PC-9 (cell line): ENCODE results near the gene SLC27A6. TPM values are rescaled to one million over a fixed set of nuclear protein-coding genes. Genes with fewer than 3 reads are reported as not detected.

Experiments used
- BruUV-seq: library from RNA; stranded (reverse); fragments of 400-500 nt; replicated peaks from 2 replicates; lab custom pipeline; 2021; lab: Mats Ljungman, UMichigan
- CTCF ChIA-PET: fragments of 300-600 bp; sonication (Branson Sonifier 250); formaldehyde crosslinking; loops from one replicate; lab custom pipeline; 2022; ENCODE audit warnings: antibody characterized with exemption; lab: Charles Lee
- POLR2A ChIA-PET: fragments of 300-600 bp; sonication (Branson Sonifier 250); formaldehyde crosslinking; loops from one replicate; lab custom pipeline; 2022; ENCODE audit warnings: antibody characterized with exemption; ENCODE audit not compliant: unreplicated experiment; lab: Charles Lee
- DNase-seq, 2 experiments: peaks; one replicate each; pipeline versions ENCODE4 v3.0.0 to v3.0.0-alpha.2; 2015 to 2022; ENCODE audit warnings: mixed read lengths in 1 of 2
- H2AFZ ChIP-seq: fragments of 200-600 bp; sonication (generic); 2 replicates; pipeline ENCODE4 v1.8.1; 2017; ENCODE audit warnings: antibody characterized with exemption
- H3F3A ChIP-seq: fragments of 200-600 bp; sonication (generic); 2 replicates; pipeline ENCODE4 v1.8.1; 2017; ENCODE audit warnings: antibody characterized with exemption, mild to moderate bottlenecking, low read depth; ENCODE audit not compliant: insufficient read depth
- H3K27ac ChIP-seq: fragments of 200-600 bp; sonication (generic); 2 replicates; pipeline ENCODE4 v1.6.1; 2016; ENCODE audit warnings: mixed run types
- H3K27me3 ChIP-seq: fragments of 200-600 bp; sonication (generic); 2 replicates; pipeline ENCODE4 v1.6.1; 2016; ENCODE audit warnings: low read depth, mixed run types; ENCODE audit not compliant: insufficient read depth
- H3K36me3 ChIP-seq: fragments of 200-600 bp; sonication (generic); 2 replicates; pipeline ENCODE4 v1.6.1; 2016; ENCODE audit warnings: low read depth, mixed run types
- H3K4me1 ChIP-seq: fragments of 200-600 bp; sonication (generic); replicated peaks from 2 replicates; pipeline ENCODE4 v1.6.1; 2016; ENCODE audit warnings: mixed run types; ENCODE audit not compliant: insufficient read depth
- H3K4me2 ChIP-seq: fragments of 200-600 bp; sonication (generic); 2 replicates; pipeline ENCODE4 v1.6.1; 2017; ENCODE audit warnings: mixed run types
- H3K4me3 ChIP-seq: fragments of 200-600 bp; sonication (generic); 2 replicates; pipeline ENCODE4 v1.6.1; 2016; ENCODE audit warnings: mixed run types
- H3K79me2 ChIP-seq: fragments of 200-600 bp; sonication (generic); 2 replicates; pipeline ENCODE4 v1.6.1; 2017; ENCODE audit warnings: low read depth, mixed run types
- H3K9me2 ChIP-seq: fragments of 200-600 bp; sonication (generic); 2 replicates; pipeline ENCODE4 v1.8.1; 2017; ENCODE audit warnings: mild to moderate bottlenecking; ENCODE audit not compliant: insufficient read depth
- H3K9me3 ChIP-seq: fragments of 200-600 bp; sonication (generic); 2 replicates; pipeline ENCODE4 v1.8.1; 2016; ENCODE audit warnings: low read depth; ENCODE audit not compliant: insufficient read depth
- H4K20me1 ChIP-seq: fragments of 200-600 bp; sonication (generic); 2 replicates; pipeline ENCODE4 v1.8.1; 2017; ENCODE audit not compliant: insufficient read depth
- CTCF ChIP-seq: fragments of 200-600 bp; sonication (generic); conservative IDR thresholded peaks from 2 replicates; pipeline ENCODE4 v1.6.1; 2017; ENCODE audit warnings: mixed run types, antibody characterized with exemption, mild to moderate bottlenecking, moderate library complexity
- EZH2 ChIP-seq: fragments of 200-600 bp; sonication (generic); IDR thresholded peaks from 2 replicates; pipeline ENCODE4 v1.8.0; 2017; ENCODE audit warnings: antibody characterized with exemption, low read depth
- intact Hi-C: fragments of 100-400 bp; cut with micrococcal nuclease; formaldehyde crosslinking; loops from one replicate; pipeline ENCODE4 v1.10.0; 2022; ENCODE audit not compliant: unreplicated experiment
- total RNA-seq: library from RNA; stranded (reverse); gene quantifications from 2 replicates; pipeline ENCODE4 v1.2.3, GENCODE V29; 2021

SLC27A6 gene
- total RNA-seq, 1 experiment from 2014 or later = not detected

GRCh38 chr5:129079496-129079895 is 114.2 kb downstream of the SLC27A6 start:
- no peaks in the 10 kb centered on the region for H3K79me2 ChIP-seq
- H3K4me2 ChIP-seq = no peak overlapping the region
- intact Hi-C loops = no loop called here
- H3K27ac ChIP-seq = no peak overlapping the region
- DNase-seq = no peak
- H2AFZ ChIP-seq = no peak overlapping the region
- no peaks in the 10 kb centered on the region for H4K20me1 ChIP-seq
- no peaks in the 10 kb centered on the region for H3K4me1 ChIP-seq
- H3K27me3 ChIP-seq = no peaks in the 10 kb centered on the region
- CTCF ChIA-PET = no interaction called here
- H3K9me2 ChIP-seq = no peaks in the 10 kb centered on the region
- H3F3A ChIP-seq = no peaks in the 10 kb centered on the region
- no peaks in the 10 kb centered on the region for H3K9me3 ChIP-seq
- no peak overlapping the region for H3K4me3 ChIP-seq
- H3K36me3 ChIP-seq = no peaks in the 10 kb centered on the region
- BruUV-seq = no TSS peak
- POLR2A ChIA-PET = no interaction called here
- TF ChIP-seq EZH2 (no peak), CTCF (no peak)

GRCh38 chr5:129080766-129081165 is 115.5 kb downstream of the SLC27A6 start:
- no peaks in the 10 kb centered on the region for H4K20me1 ChIP-seq
- H3K4me3 ChIP-seq = no peak overlapping the region
- ChIA-PET POLR2A (no interaction called here), CTCF (no interaction called here)
- H3K4me2 ChIP-seq = no peak overlapping the region
- TF ChIP-seq EZH2 (no peak), CTCF (no peak)
- no peaks in the 10 kb centered on the region for H3K27me3 ChIP-seq
- H2AFZ ChIP-seq = no peak overlapping the region
- H3K36me3 ChIP-seq = no peaks in the 10 kb centered on the region
- no peak overlapping the region for H3K27ac ChIP-seq
- intact Hi-C loops = no loop called here
- DNase-seq = no peak
- no peaks in the 10 kb centered on the region for H3K4me1 ChIP-seq
- no TSS peak for BruUV-seq
- H3F3A ChIP-seq = no peaks in the 10 kb centered on the region
- H3K9me3 ChIP-seq = no peaks in the 10 kb centered on the region
- no peaks in the 10 kb centered on the region for H3K79me2 ChIP-seq
- no peaks in the 10 kb centered on the region for H3K9me2 ChIP-seq

- no peaks in the 10 kb centered on the region for H3K36me3 ChIP-seq
- CTCF ChIA-PET = no interaction called here
- TF ChIP-seq EZH2 (no peak), CTCF (no peak)
- no peak overlapping the region for H3K4me3 ChIP-seq
- H3K4me2 ChIP-seq = no peak overlapping the region
- no peaks in the 10 kb centered on the region for H3F3A ChIP-seq
- intact Hi-C loops = no loop called here
- no peaks in the 10 kb centered on the region for H3K9me3 ChIP-seq
- no TSS peak for BruUV-seq
- no peak for DNase-seq
- no peaks in the 10 kb centered on the region for H3K4me1 ChIP-seq
- H2AFZ ChIP-seq = no peak overlapping the region
- no peaks in the 10 kb centered on the region for H3K9me2 ChIP-seq
- H4K20me1 ChIP-seq = no peaks in the 10 kb centered on the region
- H3K79me2 ChIP-seq = no peaks in the 10 kb centered on the region
- H3K27me3 ChIP-seq = no peaks in the 10 kb centered on the region
- POLR2A ChIA-PET = no interaction called here
- H3K27ac ChIP-seq = no peak overlapping the region
These were observed 117.2 kb downstream of the SLC27A6 start for GRCh38 chr5:129082225-129083136.

Other genes starting within 250 kb of the SLC27A6 start
- gene ISOC1, start 129.3 kb downstream of the SLC27A6 start, total RNA-seq = 6.6 and 7.5 TPM in 2 replicates